Activated CD8-positive, alpha-beta T cell treated with anti-CD3 and anti-CD28 coated beads for 36 hours (primary cell): ENCODE measurements around the gene LUZP1. TPM values are rescaled to one million over a fixed set of nuclear protein-coding genes. Genes with fewer than 3 reads are reported as not detected.
A peak's percentile ranks its signal among the peaks of the same experiment; 100 is the strongest.

Source experiments
- ATAC-seq: fragments of 200-7000 bp; cut with Tn5 transposase; one replicate; pipeline ENCODE4 v1.10.0; 2021; ENCODE audit warnings: mild to moderate bottlenecking, moderate library complexity
- CTCF ChIA-PET: fragments of 350-600 bp; sonication (Branson Sonifier 250); formaldehyde crosslinking; loops from one replicate; lab custom pipeline; 2021; ENCODE audit warnings: antibody characterized with exemption; lab: Charles Lee
- POLR2A ChIA-PET: fragments of 350-600 bp; sonication (Branson Sonifier 250); formaldehyde crosslinking; loops from one replicate; lab custom pipeline; 2021; ENCODE audit warnings: antibody characterized with exemption; lab: Charles Lee
- DNase-seq: peaks from one replicate; pipeline ENCODE4 v3.0.0-alpha.2; 2020
- H3K27ac Mint-ChIP-seq: one replicate; pipeline ENCODE4 v1.8.0; 2021; ENCODE audit warnings: mild to moderate bottlenecking, mixed read lengths
- H3K27me3 Mint-ChIP-seq: one replicate; pipeline ENCODE4 v1.8.0; 2021; ENCODE audit warnings: mixed read lengths
- H3K36me3 Mint-ChIP-seq: one replicate; pipeline ENCODE4 v1.8.0; 2021; ENCODE audit warnings: low read depth, mixed read lengths
- H3K4me1 Mint-ChIP-seq: one replicate; pipeline ENCODE4 v1.8.0; 2021; ENCODE audit warnings: low read depth, mixed read lengths
- H3K4me3 Mint-ChIP-seq: one replicate; pipeline ENCODE4 v1.8.0; 2021; ENCODE audit warnings: mild to moderate bottlenecking, moderate library complexity, mixed read lengths
- H3K9me3 Mint-ChIP-seq: one replicate; pipeline ENCODE4 v1.8.0; 2021; ENCODE audit warnings: mixed read lengths
- intact Hi-C: fragments of 100-400 bp; cut with micrococcal nuclease; formaldehyde crosslinking; loops from one replicate; pipeline ENCODE4 v1.10.0; 2022
- total RNA-seq, 2 experiments: library from RNA; stranded (reverse); gene quantifications; one replicate each; pipeline ENCODE4 v1.2.3, GENCODE V29; 2021
- TF ChIP-seq, protein P1 (sequence below): fragments of 200-600 bp; IDR thresholded peaks from one replicate; pipeline ENCODE4 v1.8.0; 2022; ENCODE audit warnings: antibody characterized with exemption, mild to moderate bottlenecking

The LUZP1 gene
- total RNA-seq, 2 experiments from 2014 or later, result 14.9 to 16.0 TPM

DNA sequence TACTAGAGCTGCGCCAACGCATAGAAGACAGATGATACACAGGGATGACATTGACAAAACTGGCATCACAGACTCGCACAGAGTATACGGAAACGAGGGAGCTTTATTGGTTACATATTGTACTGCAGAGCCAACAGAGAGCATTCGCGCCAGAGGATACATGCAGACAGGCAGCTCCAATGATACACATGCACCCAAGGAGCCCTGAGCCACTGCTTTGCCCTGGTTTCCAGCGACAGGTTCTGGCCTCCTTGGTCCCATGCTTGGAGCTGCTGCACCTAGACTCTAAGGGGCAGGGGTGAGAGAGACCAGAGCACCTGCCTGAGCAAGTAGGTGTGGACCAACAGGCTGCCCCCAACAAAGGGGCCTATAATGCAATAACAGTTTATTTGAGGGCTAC is 83.8 kb downstream of the LUZP1 start:
- CTCF ChIA-PET, result interaction anchor here (0.7 to 2.5 kb wide), 3 partner anchors 14 to 99 kb away, joined by 3 to 17 read pairs (median 7); no protein-coding TSS in a partner anchor
- no peaks in the 10 kb centered on the region for H3K4me1 Mint-ChIP-seq
- H3K9me3 Mint-ChIP-seq, result no peaks in the 10 kb centered on the region
- intact Hi-C loops, result loop anchor here (5.0 kb wide), 1 partner anchor 108 kb away; no protein-coding TSS in a partner anchor
- no peak for DNase-seq
- TF ChIP-seq, protein P1, sequence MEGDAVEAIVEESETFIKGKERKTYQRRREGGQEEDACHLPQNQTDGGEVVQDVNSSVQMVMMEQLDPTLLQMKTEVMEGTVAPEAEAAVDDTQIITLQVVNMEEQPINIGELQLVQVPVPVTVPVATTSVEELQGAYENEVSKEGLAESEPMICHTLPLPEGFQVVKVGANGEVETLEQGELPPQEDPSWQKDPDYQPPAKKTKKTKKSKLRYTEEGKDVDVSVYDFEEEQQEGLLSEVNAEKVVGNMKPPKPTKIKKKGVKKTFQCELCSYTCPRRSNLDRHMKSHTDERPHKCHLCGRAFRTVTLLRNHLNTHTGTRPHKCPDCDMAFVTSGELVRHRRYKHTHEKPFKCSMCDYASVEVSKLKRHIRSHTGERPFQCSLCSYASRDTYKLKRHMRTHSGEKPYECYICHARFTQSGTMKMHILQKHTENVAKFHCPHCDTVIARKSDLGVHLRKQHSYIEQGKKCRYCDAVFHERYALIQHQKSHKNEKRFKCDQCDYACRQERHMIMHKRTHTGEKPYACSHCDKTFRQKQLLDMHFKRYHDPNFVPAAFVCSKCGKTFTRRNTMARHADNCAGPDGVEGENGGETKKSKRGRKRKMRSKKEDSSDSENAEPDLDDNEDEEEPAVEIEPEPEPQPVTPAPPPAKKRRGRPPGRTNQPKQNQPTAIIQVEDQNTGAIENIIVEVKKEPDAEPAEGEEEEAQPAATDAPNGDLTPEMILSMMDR, result no peak
- H3K27me3 Mint-ChIP-seq, result no peaks in the 10 kb centered on the region
- POLR2A ChIA-PET, result no interaction called here
- no peak overlapping the region for H3K4me3 Mint-ChIP-seq
- no peak for ATAC-seq
- peaks cover 27% of the 10 kb centered on the region for H3K36me3 Mint-ChIP-seq
- no peak overlapping the region for H3K27ac Mint-ChIP-seq

DNA sequence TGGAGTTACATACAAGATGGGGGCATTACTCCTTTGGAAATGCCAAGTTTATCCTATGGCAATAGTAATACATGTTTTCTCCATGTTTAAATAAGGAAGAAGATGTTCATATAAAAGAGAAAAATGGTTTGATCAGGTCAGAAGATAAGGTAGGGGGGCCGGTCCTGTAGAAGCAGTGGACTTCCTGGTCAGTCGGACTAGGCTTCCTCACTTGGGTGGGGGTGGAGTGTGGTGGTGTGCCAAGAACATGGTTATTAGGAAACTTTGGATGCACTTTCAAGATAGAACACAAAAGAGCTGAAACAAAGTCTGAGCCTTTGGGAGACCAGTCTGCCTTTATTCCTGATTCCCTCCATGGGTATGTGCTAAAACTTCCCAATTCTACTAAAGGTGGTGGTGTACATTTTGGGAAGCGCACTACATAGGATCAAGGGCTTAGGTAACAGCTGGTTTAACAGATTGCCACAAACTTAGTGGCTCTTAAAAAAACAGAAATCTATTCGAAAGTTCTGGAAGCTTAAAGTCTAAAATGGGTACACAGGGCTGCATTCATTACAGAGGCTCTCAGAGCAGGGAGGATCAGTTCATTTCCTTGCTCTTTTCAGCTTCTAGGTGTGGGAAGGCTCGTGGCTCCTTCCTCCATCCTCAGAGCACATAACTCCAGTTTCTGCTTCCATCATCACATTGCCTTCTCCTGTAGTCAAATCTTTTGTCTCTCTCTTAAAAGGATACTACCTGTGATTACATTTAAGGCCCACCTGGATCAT is 84.8 kb downstream of the LUZP1 start:
- Mint-ChIP-seq H3K9me3 (no peaks in the 10 kb centered on the region), H3K4me3 (no peak overlapping the region), H3K27ac (no peak overlapping the region), H3K27me3 (no peaks in the 10 kb centered on the region), H3K4me1 (no peaks in the 10 kb centered on the region), H3K36me3 (peaks cover 33% of the 10 kb centered on the region)
- ATAC-seq, result no peak
- intact Hi-C loops, result no loop called here
- TF ChIP-seq, protein P1, result no peak
- ChIA-PET POLR2A (no interaction called here), CTCF (no interaction called here)
- no peak for DNase-seq

DNA sequence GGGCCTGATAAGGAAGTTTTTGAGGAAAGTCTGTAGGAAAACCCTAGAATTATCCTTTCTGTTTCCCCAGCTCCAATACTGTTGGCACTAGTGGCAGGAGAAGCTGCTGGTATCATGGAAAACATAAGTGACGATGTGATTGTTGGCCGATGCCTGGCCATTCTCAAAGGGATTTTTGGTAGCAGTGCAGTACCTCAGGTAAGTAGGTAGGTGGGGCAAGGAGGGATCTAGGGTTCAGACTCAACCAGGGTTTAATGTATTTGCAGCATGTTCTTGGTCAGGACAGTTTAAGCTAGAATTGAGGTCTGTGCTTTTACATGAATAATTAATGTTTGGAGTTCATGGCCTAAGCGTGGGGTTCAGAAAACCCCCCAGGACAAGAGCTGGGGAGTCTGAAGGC is 87.3 kb downstream of the LUZP1 start:
- ATAC-seq, result peak; percentile 39
- H3K36me3 Mint-ChIP-seq, result peaks cover 32% of the 10 kb centered on the region
- CTCF ChIA-PET, result interaction anchor here (0.9 to 3.5 kb wide), 2 partner anchors 18 to 103 kb away, joined by 3 to 27 read pairs; no protein-coding TSS in a partner anchor

DNA sequence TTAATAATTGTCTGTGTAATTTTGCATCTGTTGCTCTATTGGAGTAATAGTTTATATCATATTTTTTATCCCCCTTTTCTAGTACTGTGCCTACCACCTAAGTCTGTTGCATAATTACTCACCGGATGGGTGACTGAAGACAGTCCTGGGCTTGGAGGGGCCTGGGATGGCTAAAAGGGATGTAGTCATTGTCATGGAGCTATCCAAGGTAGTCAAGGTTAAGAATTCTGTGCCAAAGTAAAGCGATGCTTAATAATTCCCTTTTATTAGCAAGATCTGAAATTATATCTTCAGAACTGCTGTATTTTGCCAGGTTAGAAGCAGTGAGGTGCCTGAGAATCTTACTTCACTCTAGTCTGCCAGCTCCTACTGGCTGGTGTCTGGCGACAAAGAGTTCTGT is 87.8 kb downstream of the LUZP1 start:
- H3K27ac Mint-ChIP-seq, result no peak overlapping the region
- intact Hi-C loops, result no loop called here
- H3K36me3 Mint-ChIP-seq, result peaks cover 32% of the 10 kb centered on the region
- no peaks in the 10 kb centered on the region for H3K27me3 Mint-ChIP-seq
- ChIA-PET CTCF (interaction anchor here (3.5 kb wide), 1 partner anchor 103 kb away, joined by 27 read pairs; no protein-coding TSS in a partner anchor), POLR2A (interaction anchor here (0.9 to 1.3 kb wide), 2 partner anchors 15 to 104 kb away, joined by 3 to 4 read pairs; no protein-coding TSS in a partner anchor)
- TF ChIP-seq, protein P1, result no peak
- no peak overlapping the region for H3K4me3 Mint-ChIP-seq
- H3K9me3 Mint-ChIP-seq, result no peaks in the 10 kb centered on the region
- ATAC-seq (no peak), DNase-seq (no peak)
- no peaks in the 10 kb centered on the region for H3K4me1 Mint-ChIP-seq

More for the DNA sequence above, 87.3 kb downstream of the LUZP1 start:
- DNase-seq, result no peak
- intact Hi-C loops, result no loop called here
- H3K27ac Mint-ChIP-seq, result peak overlapping the region; percentile 13
- no peak overlapping the region for H3K4me3 Mint-ChIP-seq
- TF ChIP-seq, protein P1, result peak; percentile 18
- POLR2A ChIA-PET, result no interaction called here
- no peaks in the 10 kb centered on the region for H3K4me1 Mint-ChIP-seq
- no peaks in the 10 kb centered on the region for H3K27me3 Mint-ChIP-seq
- no peaks in the 10 kb centered on the region for H3K9me3 Mint-ChIP-seq

DNA sequence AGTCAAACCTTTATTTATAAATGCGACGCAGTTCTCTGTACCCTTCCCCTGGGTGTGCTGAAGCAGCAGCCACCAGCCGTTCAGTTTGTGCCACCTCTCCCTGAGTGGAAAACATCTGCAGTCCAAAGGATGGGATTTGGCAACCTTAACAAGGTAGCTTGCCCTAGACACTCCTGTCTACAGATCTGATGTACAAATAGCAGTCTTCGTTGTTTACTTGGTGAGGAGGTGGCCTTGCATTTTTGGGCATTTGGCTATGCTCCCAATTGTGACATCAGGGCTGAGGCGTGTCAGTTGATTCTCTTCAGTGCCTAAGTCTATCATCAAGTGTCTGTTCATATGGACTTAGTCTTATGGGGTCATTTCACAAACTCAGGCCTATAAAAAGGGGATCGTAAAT is 89.6 kb downstream of the LUZP1 start:
- H3K4me3 Mint-ChIP-seq, result no peak overlapping the region
- H3K36me3 Mint-ChIP-seq, result peaks cover 31% of the 10 kb centered on the region
- H3K27ac Mint-ChIP-seq, result no peak overlapping the region
- DNase-seq (no peak), ATAC-seq (no peak)
- intact Hi-C loops, result no loop called here
- H3K9me3 Mint-ChIP-seq, result no peaks in the 10 kb centered on the region
- no peaks in the 10 kb centered on the region for H3K4me1 Mint-ChIP-seq
- TF ChIP-seq, protein P1, result no peak
- POLR2A ChIA-PET, result interaction anchor here (1.6 kb wide), 1 partner anchor 289 kb away, joined by 3 read pairs; no protein-coding TSS in a partner anchor
- H3K27me3 Mint-ChIP-seq, result no peaks in the 10 kb centered on the region
- CTCF ChIA-PET, result interaction anchor here (2.6 to 3.5 kb wide), 2 partner anchors 20 to 105 kb away, joined by 9 to 27 read pairs; no protein-coding TSS in a partner anchor
